Measurements from ENCODE around the gene ITGA1.

GRCh38 chr5:52846182-52846842 is 58.6 kb downstream of the ITGA1 start:
- TF ChIP-seq, protein P1, sequence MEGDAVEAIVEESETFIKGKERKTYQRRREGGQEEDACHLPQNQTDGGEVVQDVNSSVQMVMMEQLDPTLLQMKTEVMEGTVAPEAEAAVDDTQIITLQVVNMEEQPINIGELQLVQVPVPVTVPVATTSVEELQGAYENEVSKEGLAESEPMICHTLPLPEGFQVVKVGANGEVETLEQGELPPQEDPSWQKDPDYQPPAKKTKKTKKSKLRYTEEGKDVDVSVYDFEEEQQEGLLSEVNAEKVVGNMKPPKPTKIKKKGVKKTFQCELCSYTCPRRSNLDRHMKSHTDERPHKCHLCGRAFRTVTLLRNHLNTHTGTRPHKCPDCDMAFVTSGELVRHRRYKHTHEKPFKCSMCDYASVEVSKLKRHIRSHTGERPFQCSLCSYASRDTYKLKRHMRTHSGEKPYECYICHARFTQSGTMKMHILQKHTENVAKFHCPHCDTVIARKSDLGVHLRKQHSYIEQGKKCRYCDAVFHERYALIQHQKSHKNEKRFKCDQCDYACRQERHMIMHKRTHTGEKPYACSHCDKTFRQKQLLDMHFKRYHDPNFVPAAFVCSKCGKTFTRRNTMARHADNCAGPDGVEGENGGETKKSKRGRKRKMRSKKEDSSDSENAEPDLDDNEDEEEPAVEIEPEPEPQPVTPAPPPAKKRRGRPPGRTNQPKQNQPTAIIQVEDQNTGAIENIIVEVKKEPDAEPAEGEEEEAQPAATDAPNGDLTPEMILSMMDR (tag by site-specific recombination; IDR thresholded peaks at IDR 0.05): no peak
- TF ChIP-seq ZNF768 (tag by site-specific recombination; IDR thresholded peaks at IDR 0.05) (no peak), SP7 (tag by site-specific recombination; IDR thresholded peaks at IDR 0.05) (no peak), ZNF426 (tag by site-specific recombination; IDR thresholded peaks at IDR 0.05) (no peak), PRDM4 (tag by site-specific recombination; IDR thresholded peaks at IDR 0.05) (no peak), GLI4 (tag by site-specific recombination; IDR thresholded peaks at IDR 0.05) (no peak), ZNF548 (tag by site-specific recombination; IDR thresholded peaks at IDR 0.05) (no peak), ZNF239 (tag by site-specific recombination; IDR thresholded peaks at IDR 0.05) (no peak), ZNF274 (IDR thresholded peaks at IDR 0.05; ENCODE audit: low read length) (no peak), ZNF274 (tag by site-specific recombination; IDR thresholded peaks at IDR 0.05; ENCODE audit: borderline replicate concordance) (no peak)
